HG03280 (cell line): Measurements from ENCODE around the gene JAM3.
A peak's percentile ranks its signal among the peaks of the same experiment; 100 is the strongest.
"Not testable (repeated sequence)": the region's sequence is repeated elsewhere in the genome, so short reads cannot be mapped to it uniquely, and the experiment has no call there.

Experiments used
- ATAC-seq: cut with Tn5 transposase; IDR thresholded peaks from one replicate; pipeline ENCODE4 v1.9.1; 2021; ENCODE audit warnings: mild to moderate bottlenecking, moderate library complexity; ENCODE audit not compliant: unreplicated experiment

The JAM3 gene

GRCh38 chr11:134060316-134060715 lies 8.6 kb upstream of the JAM3 start:
- no peak for ATAC-seq

- no peak for ATAC-seq
These were observed 6.4 kb upstream of the JAM3 start for GRCh38 chr11:134062265-134063123.

DNA sequence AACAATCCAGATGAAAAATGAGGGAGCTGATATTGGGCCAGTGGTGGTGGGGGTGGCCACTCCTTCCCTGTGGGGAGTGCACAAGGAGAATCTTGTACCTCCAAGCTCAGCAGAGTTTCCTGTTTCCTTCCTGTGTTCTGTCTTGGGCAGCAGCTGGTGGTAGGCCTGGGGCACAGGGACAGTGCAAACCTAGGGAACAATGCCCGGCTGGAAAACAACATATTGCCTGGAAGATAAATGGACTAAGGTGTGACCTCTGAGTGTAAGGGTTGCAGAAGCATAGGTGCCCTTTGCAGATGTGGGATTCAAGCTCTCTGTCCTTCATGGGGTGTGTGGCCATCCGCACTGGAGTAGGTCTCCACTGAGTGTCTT lies 5.8 kb upstream of the JAM3 start:
- ATAC-seq: no peak

- ATAC-seq: no peak
These were observed 4.7 kb upstream of the JAM3 start for GRCh38 chr11:134063991-134064747.

- ATAC-seq: no peak
These were observed 3.5 kb upstream of the JAM3 start for GRCh38 chr11:134065381-134065780.

DNA sequence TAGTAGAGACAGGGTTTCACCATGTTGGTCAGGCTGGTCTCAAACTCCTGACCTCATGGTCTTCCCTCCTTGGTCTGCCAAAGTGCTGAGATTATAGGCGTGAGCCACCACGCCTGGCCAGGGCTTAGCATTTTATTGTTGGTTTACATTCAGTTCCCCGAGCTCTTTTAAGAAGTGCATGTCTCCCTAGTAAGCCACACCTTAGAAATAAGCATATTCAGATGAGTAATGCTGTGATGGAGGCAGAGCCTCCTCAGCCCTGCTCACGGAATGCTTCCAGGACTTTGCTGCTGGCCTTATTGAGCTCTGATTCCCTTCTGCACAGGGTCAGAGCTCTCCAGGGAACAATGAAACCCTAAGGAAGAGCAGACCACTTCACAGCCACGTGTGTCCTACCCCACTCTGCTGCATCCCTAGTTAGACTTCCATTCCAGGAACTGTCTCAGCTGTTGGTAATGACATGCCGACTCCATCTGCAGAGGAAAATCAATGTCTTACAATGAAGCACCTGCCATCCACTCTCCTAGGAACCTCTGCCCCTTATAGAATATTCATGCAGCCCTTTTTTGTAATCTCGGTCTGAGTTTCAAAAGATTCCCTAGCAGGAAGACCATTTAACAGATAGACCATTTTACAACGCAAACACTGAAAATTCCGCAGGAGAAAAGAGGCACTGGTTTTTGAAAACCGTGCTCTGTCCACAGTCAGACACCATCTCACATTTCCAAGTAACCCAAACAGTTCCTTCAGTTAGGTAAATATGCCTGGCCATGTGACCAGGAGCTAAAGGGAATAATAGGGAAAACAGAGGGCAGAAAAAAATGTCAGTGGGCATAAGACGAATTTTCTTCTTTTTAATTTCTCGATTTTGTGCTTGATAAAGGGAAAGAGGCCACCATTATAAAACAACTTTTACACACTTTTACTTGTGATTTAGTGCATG lies 1.7 kb upstream of the JAM3 start:
- ATAC-seq: no peak

GRCh38 chr11:134069426-134070341 lies 812 bp downstream of the JAM3 start:
- no peak for ATAC-seq

- no peak for ATAC-seq
These were observed 1.5 kb downstream of the JAM3 start for GRCh38 chr11:134070342-134070845.

DNA sequence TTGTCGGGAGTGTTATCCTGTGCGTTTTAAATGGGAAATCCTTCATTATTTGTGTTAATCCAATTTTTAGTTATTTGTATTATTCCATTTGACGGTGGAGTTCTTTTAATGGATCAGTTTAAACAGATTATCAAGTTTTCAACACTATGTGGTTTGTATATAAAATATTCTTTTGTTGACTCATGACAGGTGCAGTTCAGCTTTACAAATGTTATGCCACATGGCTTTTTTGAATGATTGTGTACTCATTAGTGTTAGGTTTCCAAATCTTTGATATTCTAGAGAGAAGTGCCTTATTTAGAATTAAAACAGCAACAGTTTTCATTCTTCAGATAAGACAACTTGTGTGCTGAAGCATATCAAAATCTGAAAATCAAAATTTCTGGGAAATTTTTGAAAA lies 2.4 kb downstream of the JAM3 start:
- ATAC-seq: no peak

DNA sequence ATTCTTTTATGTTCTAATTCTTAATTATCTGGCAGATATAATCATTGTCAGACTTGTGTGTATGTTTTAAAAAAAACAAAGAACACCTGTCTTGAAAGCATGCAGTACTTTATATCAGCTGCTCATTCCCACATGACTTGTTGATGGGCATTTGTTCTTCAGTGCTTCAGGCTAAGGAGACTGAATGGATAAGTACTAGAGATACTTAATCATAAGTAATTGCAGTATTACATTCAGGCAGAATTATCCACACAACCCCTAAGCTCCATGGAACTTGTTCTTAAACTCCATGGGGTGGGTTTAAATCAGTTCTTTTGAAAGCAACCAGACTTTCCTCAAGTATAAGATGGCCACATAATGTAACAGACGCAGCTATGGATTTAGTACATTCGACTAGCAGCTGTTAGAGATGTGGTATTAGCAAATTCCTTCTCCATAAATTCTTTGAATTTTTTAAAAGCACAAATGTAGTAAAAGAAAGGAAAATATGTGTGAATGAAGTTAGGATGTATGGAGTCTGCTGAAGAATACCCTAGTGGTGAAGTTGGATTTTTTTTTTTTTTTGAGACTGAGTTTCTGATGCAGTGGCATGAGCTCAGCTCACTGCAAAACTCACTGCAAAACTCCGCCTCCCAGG lies 3.0 kb downstream of the JAM3 start:
- ATAC-seq: no peak

DNA sequence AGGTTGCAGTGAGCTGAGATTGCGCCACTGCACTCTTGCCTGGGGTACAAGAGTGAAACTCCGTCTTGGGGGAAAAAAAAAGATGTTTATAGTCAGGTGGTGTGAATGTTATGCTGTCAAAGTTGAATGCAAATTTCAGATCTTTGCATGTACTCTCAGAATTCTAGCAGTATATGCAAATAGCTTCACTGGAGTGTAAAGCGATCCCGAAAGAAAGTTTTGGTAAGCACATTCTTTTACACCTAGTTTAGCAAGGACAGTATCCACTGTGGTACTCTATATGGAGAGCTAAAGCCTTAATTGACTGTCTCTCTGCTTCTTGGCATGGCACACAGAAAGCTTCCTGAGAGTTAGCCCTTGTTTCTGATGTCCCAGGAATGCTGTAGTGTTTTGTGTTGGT lies 4.0 kb downstream of the JAM3 start:
- ATAC-seq: peak; percentile 58

GRCh38 chr11:134074346-134074745 lies 5.5 kb downstream of the JAM3 start:
- no peak for ATAC-seq

GRCh38 chr11:134074766-134075165 lies 5.9 kb downstream of the JAM3 start:
- ATAC-seq: no peak

GRCh38 chr11:134079317-134079716 lies 10.4 kb downstream of the JAM3 start:
- ATAC-seq: no peak

- not testable (repeated sequence) for ATAC-seq
These were observed 12.4 kb downstream of the JAM3 start for GRCh38 chr11:134081258-134081657.

GRCh38 chr11:134082990-134083389 lies 14.1 kb downstream of the JAM3 start:
- ATAC-seq: no peak

- no peak for ATAC-seq
These were observed 17.5 kb downstream of the JAM3 start for GRCh38 chr11:134086376-134086775.

GRCh38 chr11:134092006-134092405 lies 23.1 kb downstream of the JAM3 start:
- ATAC-seq: not testable (repeated sequence)

GRCh38 chr11:134097166-134097565 lies 28.3 kb downstream of the JAM3 start:
- no peak for ATAC-seq
